GM23248 (cell line): Measurements from ENCODE around the gene MED12L. TPM values are rescaled to one million over a fixed set of nuclear protein-coding genes. Genes with fewer than 3 reads are reported as not detected.
"Not testable (repeated sequence)": the region's sequence is repeated elsewhere in the genome, so short reads cannot be mapped to it uniquely, and the experiment has no call there.

Experiments
- DNase-seq: peaks from one replicate; pipeline ENCODE4 v3.0.0-alpha.2; 2015
- H2AFZ ChIP-seq: fragments of 200-600 bp; sonication (generic); 2 replicates; pipeline ENCODE4 v1.6.1; 2016; ENCODE audit warnings: antibody characterized with exemption
- H3F3A ChIP-seq: fragments of 200-600 bp; sonication (generic); 2 replicates; pipeline ENCODE4 v1.6.1; 2016; ENCODE audit warnings: mild to moderate bottlenecking, antibody characterized with exemption, mixed run types; ENCODE audit not compliant: insufficient read depth
- H3K27ac ChIP-seq: fragments of 200-600 bp; sonication (generic); 2 replicates; pipeline ENCODE4 v1.5.1; 2016; ENCODE audit warnings: mild to moderate bottlenecking
- H3K27me3 ChIP-seq: fragments of 200-600 bp; sonication (generic); replicated peaks from 2 replicates; pipeline ENCODE4 v1.6.1; 2016; ENCODE audit warnings: mild to moderate bottlenecking; ENCODE audit not compliant: insufficient read depth
- H3K36me3 ChIP-seq: fragments of 200-600 bp; sonication (generic); 2 replicates; pipeline ENCODE4 v1.6.1; 2016; ENCODE audit warnings: low read depth, mild to moderate bottlenecking
- H3K4me1 ChIP-seq: fragments of 200-600 bp; sonication (generic); 2 replicates; pipeline ENCODE4 v1.6.1; 2016; ENCODE audit warnings: mild to moderate bottlenecking; ENCODE audit not compliant: insufficient read depth
- H3K4me2 ChIP-seq: fragments of 200-600 bp; sonication (generic); one replicate; pipeline ENCODE4 v1.6.1; 2016; ENCODE audit warnings: mild to moderate bottlenecking; ENCODE audit not compliant: unreplicated experiment
- H3K4me3 ChIP-seq: fragments of 200-600 bp; sonication (generic); 2 replicates; pipeline ENCODE4 v1.5.1; 2016; ENCODE audit warnings: mild to moderate bottlenecking
- H3K79me2 ChIP-seq: fragments of 200-600 bp; sonication (generic); 2 replicates; pipeline ENCODE4 v1.6.1; 2016; ENCODE audit warnings: mild to moderate bottlenecking; ENCODE audit not compliant: insufficient read depth
- H3K9ac ChIP-seq: fragments of 200-600 bp; sonication (generic); 2 replicates; pipeline ENCODE4 v1.6.1; 2016; ENCODE audit warnings: mild to moderate bottlenecking
- H3K9me2 ChIP-seq: fragments of 200-600 bp; sonication (generic); 2 replicates; pipeline ENCODE4 v1.6.1; 2016; ENCODE audit warnings: mixed run types, mild to moderate bottlenecking, moderate library complexity; ENCODE audit not compliant: insufficient read depth
- H3K9me3 ChIP-seq: fragments of 200-600 bp; sonication (generic); one replicate; pipeline ENCODE4 v1.6.1; 2017; ENCODE audit warnings: low read depth
- H4K20me1 ChIP-seq: fragments of 200-600 bp; sonication (generic); 2 replicates; pipeline ENCODE4 v1.6.0; 2016; ENCODE audit not compliant: insufficient read depth
- EZH2 ChIP-seq: fragments of 200-600 bp; sonication (generic); IDR thresholded peaks from 2 replicates; pipeline ENCODE4 v1.6.1; 2018; ENCODE audit warnings: antibody characterized with exemption, mild to moderate bottlenecking; ENCODE audit not compliant: insufficient read depth, poor library complexity, severe bottlenecking
- EZH2phosphoT487 ChIP-seq: fragments of 200-600 bp; sonication (generic); IDR thresholded peaks from 2 replicates; pipeline ENCODE4 v1.6.1; 2018; ENCODE audit warnings: antibody characterized with exemption, moderate library complexity, mild to moderate bottlenecking, low read depth; ENCODE audit not compliant: insufficient read depth
- WGBS, 2 experiments: methylation state at CpG; one replicate each; pipeline ENCODE4 v1.1.6; 2015 to 2017; ENCODE audit warnings: low lambda C conversion rate in 2 of 2, low coverage in 1 of 2; ENCODE audit errors: missing lambda C conversion rate in 2 of 2; 5-methylcytosine and 5-hydroxymethylcytosine counted together
- in situ Hi-C: fragments of 300-500 bp; cut with MboI; formaldehyde crosslinking; loops from 2 replicates; pipeline ENCODE4 v1.15.0; 2020
- polyA plus RNA-seq: library from polyadenylated mRNA; unstranded; fragments of >200 nt; fragmentation: Nextera tagmentation; extraction: Ambion mirVana; gene quantifications from 2 replicates; pipeline ENCODE4 v1.2.1, GENCODE V29; 2016
- total RNA-seq: library from RNA; depleted of rRNA; stranded (reverse); fragments of >200 nt; shearing (Covaris generic); gene quantifications from 2 replicates; pipeline ENCODE4 v1.2.3, GENCODE V29; 2014

The MED12L gene
- total and polyA plus RNA-seq, 2 experiments from 2014 or later, result 0.13 to 0.32 TPM

DNA sequence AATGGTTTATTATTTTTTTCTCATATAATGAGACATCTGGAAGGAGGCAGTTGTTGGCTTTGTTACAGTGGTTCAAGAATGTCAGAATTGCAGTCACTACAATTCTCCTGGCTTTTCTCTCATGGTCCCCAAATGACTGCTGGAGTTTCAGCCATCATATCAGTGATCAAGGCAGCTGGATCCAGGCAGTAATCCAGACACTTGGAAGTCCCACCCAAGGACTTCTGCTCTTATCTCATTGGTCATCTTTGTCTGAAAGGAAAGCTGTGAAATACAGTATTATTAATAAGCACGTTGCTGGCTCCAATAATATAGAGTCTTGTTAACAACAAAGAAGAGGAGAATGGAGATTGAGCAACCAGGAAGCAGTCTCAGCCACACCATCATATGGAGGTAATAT lies 22.9 kb upstream of the MED12L start:
- in situ Hi-C loops, result no loop called here
- Histone ChIP-seq H3K36me3 (no peaks in the 10 kb centered on the region), H3K9me3 (no peaks in the 10 kb centered on the region), H3K27me3 (0 out of 2 replicates have a peak, but pooled peaks cover 6% of the 10 kb centered on the region), H3K4me3 (no peak overlapping the region), H3K9ac (no peak overlapping the region), H3K9me2 (no peaks in the 10 kb centered on the region), H3K27ac (no peak overlapping the region), H3K4me2 (no peak overlapping the region), H2AFZ (no peak overlapping the region), H3F3A (no peaks in the 10 kb centered on the region), H3K79me2 (no peaks in the 10 kb centered on the region), H4K20me1 (no peaks in the 10 kb centered on the region), H3K4me1 (no peaks in the 10 kb centered on the region)
- TF ChIP-seq EZH2phosphoT487 (no peak), EZH2 (no peak)
- DNase-seq, result peak; percentile 8
- WGBS, 2 experiments, result 0% methylated on average over 1 of the region's 1 CpG

DNA sequence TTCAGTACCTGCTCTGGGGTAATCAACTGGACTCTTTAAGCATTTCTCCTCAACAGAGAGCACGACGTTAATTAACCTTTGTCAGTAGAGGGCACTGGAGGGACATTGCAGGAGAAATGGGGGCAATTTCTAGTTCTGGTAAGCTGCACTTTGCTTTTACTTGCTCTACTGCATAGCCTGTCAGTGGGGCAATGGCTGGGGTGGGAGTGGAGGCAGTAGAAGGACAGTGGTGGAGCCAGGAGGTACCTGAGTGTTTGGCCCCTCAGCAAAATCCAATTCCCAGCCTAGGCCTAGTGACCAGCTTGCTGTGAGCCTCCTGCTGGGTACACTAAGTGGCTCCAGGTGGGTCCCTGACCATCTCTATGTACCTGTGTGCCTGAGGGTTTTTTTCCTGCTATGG lies 18.3 kb upstream of the MED12L start:
- no peak for DNase-seq

DNA sequence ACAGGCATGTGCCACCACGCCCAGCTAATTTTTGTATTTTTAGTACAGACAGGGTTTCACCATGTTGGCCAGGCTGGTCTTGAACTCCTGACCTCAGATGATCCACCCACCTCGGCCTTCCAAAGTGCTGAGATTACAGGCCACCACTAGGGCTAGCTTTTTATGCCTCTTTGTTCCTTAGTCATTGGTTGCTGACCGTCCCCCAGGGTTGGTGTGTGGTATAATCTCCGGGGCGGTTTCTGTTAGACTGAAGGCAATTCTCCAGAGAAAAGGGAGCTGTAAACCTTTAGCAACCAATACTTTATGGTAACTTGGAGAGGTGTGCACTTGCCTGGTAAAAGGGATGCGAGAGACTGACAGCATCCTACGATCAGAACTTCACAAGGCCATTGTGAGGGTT lies 12.6 kb upstream of the MED12L start:
- H4K20me1 ChIP-seq, H3K9ac ChIP-seq, H3F3A ChIP-seq, H3K4me2 ChIP-seq, H3K9me2 ChIP-seq, H3K36me3 ChIP-seq, H3K79me2 ChIP-seq, H2AFZ ChIP-seq, H3K9me3 ChIP-seq, H3K27me3 ChIP-seq, H3K4me3 ChIP-seq, H3K27ac ChIP-seq, in situ Hi-C loops, H3K4me1 ChIP-seq, DNase-seq: not testable (repeated sequence)
- WGBS, 2 experiments, result 75 to 80% methylated on average over 7 of the region's 7 CpGs

More for the DNA sequence above, 18.3 kb upstream of the MED12L start:
- H3K9me3 ChIP-seq, result no peaks in the 10 kb centered on the region
- no peak overlapping the region for H3K4me2 ChIP-seq
- no peak overlapping the region for H3K27ac ChIP-seq
- H3K4me1 ChIP-seq, result no peaks in the 10 kb centered on the region
- in situ Hi-C loops, result no loop called here
- no peaks in the 10 kb centered on the region for H3K79me2 ChIP-seq
- no peaks in the 10 kb centered on the region for H4K20me1 ChIP-seq
- WGBS, 2 experiments, result 95 to 96% methylated on average over 2 of the region's 2 CpGs
- 0 out of 2 replicates have a peak, but pooled peaks cover 6% of the 10 kb centered on the region for H3K27me3 ChIP-seq
- TF ChIP-seq EZH2 (no peak), EZH2phosphoT487 (no peak)
- no peak overlapping the region for H3K9ac ChIP-seq
- H2AFZ ChIP-seq, result no peak overlapping the region
- H3F3A ChIP-seq, result no peaks in the 10 kb centered on the region
- H3K9me2 ChIP-seq, result no peaks in the 10 kb centered on the region
- H3K4me3 ChIP-seq, result no peak overlapping the region
- no peaks in the 10 kb centered on the region for H3K36me3 ChIP-seq

DNA sequence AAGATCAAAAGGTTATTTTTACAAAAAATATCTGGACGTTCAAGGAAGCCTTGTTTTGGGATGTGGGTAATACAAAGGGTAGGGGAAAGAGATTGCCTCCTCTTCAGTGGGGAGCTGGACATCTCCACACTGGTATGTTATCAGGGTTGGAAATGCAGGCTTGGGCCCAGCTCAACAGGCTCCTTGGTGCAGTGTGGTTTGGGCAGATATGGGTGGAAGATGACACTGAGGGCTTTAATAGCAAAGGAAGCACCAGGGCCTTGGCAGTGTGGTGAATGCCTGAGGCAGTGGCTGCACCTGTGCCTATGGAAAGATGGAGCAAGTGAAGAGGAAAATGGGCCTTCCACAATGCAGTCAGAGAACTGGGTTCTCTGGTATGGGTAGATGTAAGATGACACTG lies 11.2 kb upstream of the MED12L start:
- H3K9me2 ChIP-seq, result no peaks in the 10 kb centered on the region
- no peaks in the 10 kb centered on the region for H3K4me1 ChIP-seq
- H3F3A ChIP-seq, result no peaks in the 10 kb centered on the region
- H3K4me2 ChIP-seq, result no peak overlapping the region
- no peak for TF ChIP-seq EZH2phosphoT487
- no peak for TF ChIP-seq EZH2
- no peaks in the 10 kb centered on the region for H3K79me2 ChIP-seq
- peaks cover 11% of the 10 kb centered on the region; the same call in 1 of the 2 replicates for H3K27me3 ChIP-seq
- no peaks in the 10 kb centered on the region for H3K9me3 ChIP-seq
- DNase-seq, result no peak
- no peak overlapping the region for H3K4me3 ChIP-seq
- no peak overlapping the region for H3K27ac ChIP-seq
- in situ Hi-C loops, result no loop called here
- no peak overlapping the region for H2AFZ ChIP-seq
- no peaks in the 10 kb centered on the region for H3K36me3 ChIP-seq
- H3K9ac ChIP-seq, result no peak overlapping the region
- 7 to 12% methylated on average over 1 of the region's 1 CpG for WGBS, 2 experiments
- no peaks in the 10 kb centered on the region for H4K20me1 ChIP-seq

DNA sequence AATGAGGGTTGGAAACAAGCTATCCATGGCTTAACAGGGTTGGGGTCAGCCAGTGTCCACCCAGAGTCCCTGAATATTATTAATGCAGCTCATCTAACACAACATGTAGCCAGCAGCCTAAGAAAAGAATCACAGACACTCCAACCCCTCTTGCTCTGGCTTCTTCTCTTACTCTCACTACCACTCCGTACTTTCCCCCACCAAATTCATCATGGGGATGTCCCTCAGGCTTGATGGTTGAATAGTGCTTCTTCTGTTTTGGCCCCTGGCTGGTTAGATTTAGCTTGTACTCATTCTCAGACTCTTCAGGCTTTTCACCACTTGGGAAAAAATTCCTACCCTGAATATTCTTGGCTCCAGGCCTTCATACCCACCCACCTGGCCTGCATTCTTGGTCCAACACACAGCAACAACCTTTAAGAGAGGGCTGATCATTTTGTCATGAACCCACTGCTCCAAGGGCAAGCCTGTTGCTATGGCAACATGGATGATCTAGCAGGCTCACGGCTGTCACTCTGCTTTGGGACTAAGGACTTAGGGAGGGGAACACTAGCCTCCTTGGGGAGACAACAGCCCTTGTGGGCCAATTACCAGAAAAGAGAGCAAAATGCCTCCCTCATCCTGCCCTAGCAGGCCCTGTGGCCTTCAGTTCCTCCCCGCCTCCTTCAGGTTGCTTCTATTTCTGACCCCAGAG lies 9.4 kb upstream of the MED12L start:
- WGBS, 2 experiments, result 62 to 65% methylated on average over 3 of the region's 3 CpGs
- H3K4me2 ChIP-seq, result no peak overlapping the region
- no peak for DNase-seq
- H3K4me1 ChIP-seq, result no peaks in the 10 kb centered on the region
- no peaks in the 10 kb centered on the region for H4K20me1 ChIP-seq
- no peak overlapping the region for H3K9ac ChIP-seq
- in situ Hi-C loops, result no loop called here
- H3K27me3 ChIP-seq, result peaks cover 19% of the 10 kb centered on the region
- no peaks in the 10 kb centered on the region for H3K36me3 ChIP-seq
- no peaks in the 10 kb centered on the region for H3F3A ChIP-seq
- H2AFZ ChIP-seq, result no peak overlapping the region
- TF ChIP-seq EZH2, result no peak
- no peak for TF ChIP-seq EZH2phosphoT487
- H3K9me2 ChIP-seq, result no peaks in the 10 kb centered on the region
- no peaks in the 10 kb centered on the region for H3K79me2 ChIP-seq
- H3K9me3 ChIP-seq, result no peaks in the 10 kb centered on the region
- H3K4me3 ChIP-seq, result no peak overlapping the region
- no peak overlapping the region for H3K27ac ChIP-seq
